Muscle layer of duodenum (tissue), 2 donors: ENCODE data around the gene UROC1.

Experiments
- H3K27ac ChIP-seq: one replicate; pipeline ENCODE4 v1.7.0; 2013; ENCODE audit warnings: mild to moderate bottlenecking, low read length
- H3K27me3 ChIP-seq: one replicate; pipeline ENCODE4 v1.7.0; 2013; ENCODE audit warnings: low read depth, mild to moderate bottlenecking, control low read depth, low read length
- H3K36me3 ChIP-seq, 2 donors: one replicate each; pipeline ENCODE4 v1.7.0; 2013; ENCODE audit warnings: low read length in 2 of 2, control low read depth in 1 of 2, mild to moderate bottlenecking in 1 of 2; ENCODE audit not compliant: insufficient read depth in 2 of 2, control insufficient read depth in 1 of 2
- H3K4me1 ChIP-seq, 2 donors: one replicate each; pipeline ENCODE4 v1.7.0; 2013; ENCODE audit warnings: low read length in 2 of 2, mild to moderate bottlenecking in 2 of 2, control low read depth in 1 of 2, moderate library complexity in 1 of 2; ENCODE audit not compliant: insufficient read depth in 2 of 2, control insufficient read depth in 1 of 2
- H3K4me3 ChIP-seq, 2 donors: one replicate each; pipeline ENCODE4 v1.7.0; 2013; ENCODE audit warnings: low read length in 2 of 2, low read depth in 1 of 2, mild to moderate bottlenecking in 1 of 2
- H3K9me3 ChIP-seq, 2 donors: one replicate each; pipeline ENCODE4 v1.7.0; 2013; ENCODE audit warnings: low read length in 2 of 2, control low read depth in 1 of 2, mild to moderate bottlenecking in 1 of 2; ENCODE audit not compliant: control insufficient read depth in 1 of 2
- donor health status: healthy.

UROC1 gene

DNA sequence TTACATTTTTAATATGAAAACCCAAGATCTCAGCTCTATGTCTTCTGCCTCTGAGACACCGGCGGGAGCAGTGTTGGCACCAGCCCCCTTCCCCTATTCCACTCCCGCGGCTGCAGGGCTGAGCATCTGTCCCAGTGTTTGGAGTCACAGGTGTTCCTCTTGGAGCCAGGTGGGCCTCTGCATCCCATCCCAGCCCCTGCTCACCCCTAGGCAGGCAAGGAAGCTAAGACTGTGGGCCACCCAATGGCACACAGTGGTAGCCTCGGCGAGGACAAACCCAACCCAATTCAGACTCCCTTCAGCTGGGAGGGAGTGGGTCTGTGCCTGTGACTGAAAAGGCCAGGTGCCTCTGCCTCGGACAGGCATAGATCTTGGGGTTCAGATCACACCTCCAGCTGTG is 9.4 kb upstream of the UROC1 start:
- Histone ChIP-seq H3K36me3 (no peaks in the 10 kb centered on the region), H3K27ac (no peak overlapping the region), H3K4me1 (peaks cover 3 to 12% of the 10 kb centered on the region in 2 donors), H3K27me3 (peaks cover 3% of the 10 kb centered on the region), H3K9me3 (no peaks in the 10 kb centered on the region), H3K4me3 (no peak overlapping the region)

DNA sequence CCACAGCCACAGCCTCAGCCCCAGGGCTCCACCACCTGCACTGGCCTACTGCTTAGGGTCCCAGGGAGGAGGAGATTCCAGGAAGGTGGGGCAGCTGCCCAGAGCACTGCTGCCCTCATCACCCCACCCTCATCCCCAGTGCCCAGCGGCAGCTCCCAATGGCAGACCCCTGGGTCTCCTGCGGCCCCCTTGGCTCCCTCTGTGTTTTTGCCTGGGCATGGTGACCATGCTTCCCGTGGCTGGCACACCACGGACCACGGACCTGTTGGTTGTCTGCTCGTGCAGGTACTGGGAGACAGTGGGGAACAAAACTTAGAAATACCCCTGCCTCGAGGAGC is 9.1 kb upstream of the UROC1 start:
- Histone ChIP-seq H3K4me3 (no peak overlapping the region), H3K27ac (no peak overlapping the region), H3K4me1 (peaks cover 3 to 12% of the 10 kb centered on the region in 2 donors)

GRCh38 chr3:126525853-126526667 is 8.5 kb upstream of the UROC1 start:
- peaks cover 3 to 12% of the 10 kb centered on the region in 2 donors for H3K4me1 ChIP-seq
- no peaks in the 10 kb centered on the region for H3K9me3 ChIP-seq
- no peak overlapping the region for H3K27ac ChIP-seq
- no peak overlapping the region for H3K4me3 ChIP-seq
- no peaks in the 10 kb centered on the region for H3K36me3 ChIP-seq
- peaks cover 3% of the 10 kb centered on the region for H3K27me3 ChIP-seq

More for the DNA sequence above, 9.1 kb upstream of the UROC1 start:
- peaks cover 3% of the 10 kb centered on the region for H3K27me3 ChIP-seq
- H3K36me3 ChIP-seq = no peaks in the 10 kb centered on the region
- no peaks in the 10 kb centered on the region for H3K9me3 ChIP-seq

DNA sequence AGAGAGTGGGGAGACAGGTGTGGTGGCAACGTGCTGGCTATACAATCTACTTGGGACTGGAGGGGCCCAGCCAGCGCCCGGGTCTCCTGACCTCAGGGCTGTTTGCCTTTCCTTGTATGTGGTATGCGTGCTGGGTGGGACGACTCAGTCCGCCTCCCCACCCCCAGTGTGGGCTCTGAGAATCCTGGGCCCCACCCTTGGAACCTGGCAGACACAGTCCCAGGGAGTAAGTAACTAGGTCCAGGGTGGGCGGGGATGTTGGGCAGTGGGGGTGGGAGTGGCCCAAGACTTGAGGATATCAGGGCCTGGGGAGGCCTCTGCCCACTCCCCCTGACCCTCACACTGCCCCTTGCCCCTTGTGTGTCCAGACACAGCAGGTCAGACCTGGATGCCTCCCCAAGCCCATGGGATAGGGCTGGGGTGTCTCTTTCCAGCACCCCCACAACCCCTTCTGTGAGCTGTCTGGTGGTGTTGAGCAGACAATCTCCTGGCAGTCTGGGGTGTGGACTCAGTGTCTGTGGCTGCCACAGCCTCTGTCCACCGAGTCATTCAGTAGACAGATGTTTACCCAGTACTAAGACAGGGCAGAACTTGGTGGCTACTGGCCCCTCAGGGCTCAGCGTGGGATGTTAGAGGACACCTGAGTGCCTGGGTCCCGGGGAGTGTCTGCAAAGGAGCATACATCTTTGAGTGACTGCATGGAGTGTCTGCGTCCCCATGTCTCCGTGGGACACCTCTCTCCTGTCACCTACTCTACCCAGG is 7.7 kb upstream of the UROC1 start:
- no peaks in the 10 kb centered on the region for H3K36me3 ChIP-seq
- H3K4me3 ChIP-seq = peak overlapping the region; percentile 39 to 63
- peaks cover 3 to 12% of the 10 kb centered on the region in 2 donors for H3K4me1 ChIP-seq
- no peak overlapping the region for H3K27ac ChIP-seq
- H3K9me3 ChIP-seq = no peaks in the 10 kb centered on the region
- peaks cover 3% of the 10 kb centered on the region for H3K27me3 ChIP-seq

DNA sequence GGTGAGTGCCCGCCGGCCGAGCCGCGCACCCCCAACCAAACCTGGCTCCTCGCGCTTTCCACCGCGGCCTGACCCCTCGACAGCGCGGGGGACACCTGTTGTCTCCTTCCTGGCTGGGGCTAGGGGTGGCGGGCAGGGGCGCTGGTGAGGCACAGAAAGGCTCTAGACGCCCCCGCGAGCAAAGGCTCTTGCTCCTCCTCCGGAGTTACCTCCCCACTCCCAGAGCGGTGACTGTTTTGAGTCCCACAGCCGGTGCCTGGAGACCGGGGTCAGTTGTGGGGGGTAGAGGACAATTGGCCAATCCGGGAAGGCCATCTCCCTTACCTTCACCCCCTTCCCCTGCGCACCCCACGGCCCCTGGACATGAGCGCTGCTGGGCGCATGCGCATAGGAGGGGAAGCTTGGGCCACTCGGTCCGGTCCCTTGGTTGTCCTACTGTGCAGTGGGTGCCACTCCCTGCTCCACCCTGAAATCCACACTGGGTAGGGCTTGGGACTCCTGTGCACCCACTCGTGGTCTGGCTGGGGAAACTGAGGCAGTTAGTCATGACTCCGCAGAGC is 6.9 kb upstream of the UROC1 start:
- no peak overlapping the region for H3K27ac ChIP-seq

GRCh38 chr3:126523745-126524428 is 6.3 kb upstream of the UROC1 start, which contains the start of gene CHST13:
TSS of gene CHST13 (plus strand) at chr3:126524155. CDS start at chr3:126524333, 178 bp downstream.
- Histone ChIP-seq H3K4me3 (peak within 1 kb of the TSS; percentile 39 to 63), H3K36me3 (no peaks in the 10 kb centered on the region), H3K27me3 (peaks cover 3% of the 10 kb centered on the region), H3K4me1 (peaks cover 3 to 12% of the 10 kb centered on the region in 2 donors), H3K27ac (no peak within 1 kb of the TSS), H3K9me3 (no peaks in the 10 kb centered on the region)

More for the DNA sequence above, 6.9 kb upstream of the UROC1 start:
- Histone ChIP-seq H3K4me1 (peaks cover 3 to 12% of the 10 kb centered on the region in 2 donors), H3K4me3 (peak overlapping the region; percentile 39 to 63), H3K36me3 (no peaks in the 10 kb centered on the region), H3K27me3 (peaks cover 3% of the 10 kb centered on the region), H3K9me3 (no peaks in the 10 kb centered on the region)

DNA sequence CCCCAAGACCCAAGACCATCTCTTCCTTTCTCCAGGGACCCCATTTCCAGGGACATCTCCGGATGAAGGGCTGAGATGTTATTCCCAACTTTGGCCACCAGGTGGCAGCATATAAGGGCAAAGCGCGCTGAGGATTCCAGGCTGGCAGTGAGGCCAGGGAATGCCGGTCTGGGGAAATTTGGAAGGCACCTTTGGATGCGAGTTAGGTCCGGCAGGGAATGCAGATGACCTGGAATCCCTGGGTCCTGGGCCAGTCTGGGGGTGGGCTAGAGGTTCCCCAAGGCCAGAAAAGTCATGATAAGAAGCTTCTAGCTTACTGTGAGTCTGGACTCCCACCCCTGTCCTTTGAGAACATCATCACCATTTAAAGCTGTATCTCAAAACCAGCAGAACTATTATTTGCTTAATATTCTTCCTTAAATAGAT is 4.8 kb upstream of the UROC1 start:
- Histone ChIP-seq H3K27me3 (peaks cover 3% of the 10 kb centered on the region), H3K4me1 (peaks cover 3 to 12% of the 10 kb centered on the region in 2 donors)

DNA sequence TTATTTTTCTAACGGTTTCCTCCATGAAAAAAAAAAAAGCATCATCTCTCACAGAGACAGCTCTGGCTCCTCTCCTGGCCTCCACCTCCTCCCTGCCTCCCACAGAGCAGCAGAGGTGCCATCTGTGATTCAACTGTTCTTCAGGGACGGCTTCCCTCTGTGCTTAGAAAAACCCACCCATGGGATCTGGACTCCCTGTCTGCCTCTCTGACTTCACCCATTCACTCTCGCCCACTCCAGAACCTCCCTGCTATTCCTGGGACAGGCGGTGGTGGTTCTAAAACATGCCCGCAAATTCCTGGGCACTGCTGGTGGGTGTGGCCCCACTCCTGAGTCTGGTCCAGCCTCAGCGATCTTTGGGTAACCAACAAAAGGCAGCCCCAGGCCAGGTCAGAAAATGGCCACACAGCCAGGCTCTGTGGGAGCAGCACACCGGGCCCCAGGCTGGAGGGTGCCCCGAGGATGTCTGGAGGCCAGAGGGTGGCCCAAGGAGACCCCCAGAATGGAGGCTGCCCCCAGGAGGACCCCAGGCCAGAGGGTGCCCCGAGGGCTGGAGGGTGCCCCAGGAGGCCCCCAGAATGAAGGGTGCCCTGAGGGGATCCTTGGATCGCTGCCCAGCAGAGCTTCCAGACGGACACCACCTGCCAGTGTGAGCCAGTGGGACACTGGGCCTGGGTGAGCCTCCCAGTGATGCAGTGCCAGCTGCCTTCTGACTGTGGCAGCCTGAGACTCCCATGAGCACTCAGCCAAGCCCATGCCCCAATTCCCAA is 3.7 kb upstream of the UROC1 start:
- no peaks in the 10 kb centered on the region for H3K9me3 ChIP-seq
- no peaks in the 10 kb centered on the region for H3K36me3 ChIP-seq
- no peak overlapping the region for H3K27ac ChIP-seq
- peaks cover 3% of the 10 kb centered on the region for H3K27me3 ChIP-seq
- peaks cover 3 to 12% of the 10 kb centered on the region in 2 donors for H3K4me1 ChIP-seq
- H3K4me3 ChIP-seq = no peak overlapping the region

More for the DNA sequence above, 4.8 kb upstream of the UROC1 start:
- no peak overlapping the region for H3K27ac ChIP-seq
- H3K36me3 ChIP-seq = no peaks in the 10 kb centered on the region
- H3K9me3 ChIP-seq = no peaks in the 10 kb centered on the region
- H3K4me3 ChIP-seq = no peak overlapping the region

DNA sequence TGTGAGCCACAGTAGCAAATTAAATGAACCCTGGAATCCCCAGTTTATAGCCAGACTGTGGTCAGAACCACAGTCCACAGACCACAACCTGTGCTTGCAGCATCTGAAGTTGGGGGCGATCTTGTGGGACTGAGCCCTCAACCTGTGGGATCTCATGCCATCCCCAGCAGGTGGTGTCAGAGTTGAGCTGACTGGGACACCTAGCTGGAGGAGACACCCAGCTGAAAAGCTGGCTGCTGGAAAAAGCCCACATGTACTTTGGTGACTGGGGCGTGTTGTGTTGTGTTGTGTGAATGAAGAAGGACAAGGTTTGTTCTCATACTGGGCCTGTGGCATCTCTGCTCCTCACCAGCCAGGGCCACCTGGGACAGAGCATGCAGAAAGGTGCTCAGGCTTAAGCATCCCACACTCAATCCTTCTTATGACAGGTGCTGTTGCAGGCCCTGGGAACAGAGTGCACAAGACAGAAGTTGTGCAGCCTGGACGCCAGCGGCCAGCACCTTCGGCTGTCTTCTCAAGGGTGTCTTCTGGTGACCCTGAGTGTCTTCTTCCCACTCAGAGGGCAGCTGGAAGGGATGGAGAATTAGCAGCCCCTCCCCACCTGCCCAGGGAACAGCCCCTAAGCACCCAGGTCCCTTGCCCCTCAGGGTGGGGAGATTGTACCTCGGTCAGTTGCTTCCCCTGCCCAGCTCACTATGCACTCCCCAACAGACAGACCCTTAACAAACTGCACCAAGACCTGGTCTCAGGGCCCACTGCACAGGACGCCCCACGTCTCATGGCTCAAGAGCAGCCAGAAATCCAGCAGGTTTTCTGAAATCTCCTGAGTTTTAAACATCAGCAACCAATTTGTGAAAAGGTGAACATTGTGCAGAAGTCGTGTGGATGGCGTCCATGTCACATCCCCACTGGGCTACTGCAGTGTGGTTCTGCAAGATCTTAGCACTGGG is 2.2 kb upstream of the UROC1 start:
- peaks cover 3% of the 10 kb centered on the region for H3K27me3 ChIP-seq
- no peak overlapping the region for H3K27ac ChIP-seq
- H3K36me3 ChIP-seq = no peaks in the 10 kb centered on the region
- no peak overlapping the region for H3K4me3 ChIP-seq
- H3K4me1 ChIP-seq = peaks cover 3 to 12% of the 10 kb centered on the region in 2 donors
- H3K9me3 ChIP-seq = no peaks in the 10 kb centered on the region

DNA sequence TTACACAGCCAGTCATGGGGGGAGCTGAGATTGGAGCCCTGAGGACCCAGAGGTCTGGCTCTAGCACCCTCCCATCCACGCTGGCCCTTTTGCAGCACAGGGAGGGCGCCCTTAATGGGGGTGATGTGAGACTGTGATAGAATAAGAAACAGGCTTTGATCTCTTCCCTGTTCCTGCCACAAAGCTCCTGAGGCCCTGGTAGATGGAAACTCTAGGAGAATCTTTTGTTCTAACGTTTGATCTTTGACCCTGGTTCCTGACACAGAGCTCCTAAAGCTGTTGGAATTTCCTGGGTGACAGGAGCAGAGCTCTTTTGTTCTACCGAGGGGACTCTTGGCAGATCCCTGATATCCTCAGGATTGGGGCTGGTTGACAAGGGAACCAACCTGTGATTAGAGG is 1.2 kb upstream of the UROC1 start:
- Histone ChIP-seq H3K27ac (no peak overlapping the region), H3K4me1 (peaks cover 0 to 2% of the 10 kb centered on the region in 2 donors), H3K27me3 (peaks cover 3% of the 10 kb centered on the region), H3K4me3 (no peak overlapping the region), H3K9me3 (no peaks in the 10 kb centered on the region), H3K36me3 (no peaks in the 10 kb centered on the region)
